Germinal center (tissue), 1 donor: ENCODE data around the gene ESYT2.

ENCODE experiments used
- DNase-seq: peaks from one replicate; pipeline ENCODE4 v3.0.0; 2012; ENCODE audit warnings: mixed read lengths, low spot score

The ESYT2 gene

DNA sequence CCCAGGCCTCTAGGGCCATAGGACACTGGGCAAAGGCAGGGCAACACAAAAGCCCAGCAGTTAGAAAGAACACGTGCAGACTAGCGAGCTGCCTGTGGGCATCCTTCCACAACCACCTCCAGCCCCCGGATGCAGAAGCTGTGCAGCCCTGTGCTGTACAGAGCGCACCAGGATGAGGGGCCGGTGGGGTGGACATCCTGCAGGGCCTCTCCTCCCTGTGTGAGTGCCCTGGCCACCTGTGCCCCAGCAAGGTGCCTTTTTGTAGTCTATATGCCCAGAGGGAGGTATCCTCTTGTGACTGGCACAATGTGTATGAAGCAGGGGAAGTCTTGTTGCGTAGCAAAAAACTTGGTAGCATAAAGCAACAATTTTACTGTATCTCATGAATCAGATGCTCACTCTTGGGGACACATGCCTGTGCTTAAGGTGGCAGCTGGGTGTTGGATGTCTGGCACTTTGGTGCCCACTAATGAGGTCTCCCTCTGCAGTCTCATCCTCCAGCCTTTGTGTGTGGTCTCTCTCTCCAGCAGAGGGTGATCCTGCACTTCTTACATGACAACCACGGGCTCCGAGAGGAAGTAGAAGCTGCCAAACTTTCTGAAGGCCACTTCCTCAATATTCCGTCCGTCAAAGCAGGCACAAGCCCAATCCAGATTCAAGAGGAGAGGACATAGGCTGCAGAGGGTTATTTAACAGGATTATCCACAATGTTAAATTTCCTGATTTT, 133.4 kb downstream of the ESYT2 start:
- DNase-seq, result peak; percentile 49

DNA sequence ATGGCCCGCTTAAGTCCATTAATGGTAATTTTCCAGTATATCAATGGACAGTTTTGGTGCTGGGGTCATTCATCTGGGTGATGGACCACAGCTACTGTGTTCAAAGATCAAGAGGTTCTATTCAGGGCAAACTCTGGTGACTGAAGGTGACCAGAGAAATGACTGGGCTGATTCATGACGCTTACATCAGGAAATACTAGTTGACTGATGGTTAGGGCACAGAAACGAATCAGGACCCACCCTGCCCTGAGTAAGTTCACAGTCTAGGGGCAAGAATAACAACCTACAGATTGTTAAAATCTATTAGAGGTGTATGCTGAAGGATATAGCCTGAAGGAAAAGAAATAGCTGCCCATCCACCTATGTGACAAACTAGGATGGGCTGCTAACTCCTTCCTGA, 134.3 kb downstream of the ESYT2 start:
- DNase-seq, result no peak

DNA sequence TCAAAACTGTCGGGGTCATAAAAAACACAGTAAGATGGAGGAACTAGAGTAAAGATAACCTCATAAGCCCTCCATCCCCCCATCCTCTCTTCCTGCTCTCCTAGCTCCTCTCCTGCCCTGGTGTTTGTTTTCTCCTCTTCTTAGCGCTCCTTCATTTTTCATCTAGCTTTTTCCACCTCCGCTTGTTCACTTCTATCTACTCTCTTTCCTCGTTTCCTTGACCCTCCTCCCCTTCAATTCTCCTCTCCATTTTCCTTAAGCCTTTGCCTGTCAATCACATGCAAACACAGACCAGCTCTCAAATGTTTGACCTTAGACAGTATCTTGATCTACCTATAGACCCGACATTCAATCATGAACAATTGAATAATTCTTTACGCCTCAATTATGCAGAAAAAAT, 134.7 kb downstream of the ESYT2 start:
- DNase-seq, result no peak

DNA sequence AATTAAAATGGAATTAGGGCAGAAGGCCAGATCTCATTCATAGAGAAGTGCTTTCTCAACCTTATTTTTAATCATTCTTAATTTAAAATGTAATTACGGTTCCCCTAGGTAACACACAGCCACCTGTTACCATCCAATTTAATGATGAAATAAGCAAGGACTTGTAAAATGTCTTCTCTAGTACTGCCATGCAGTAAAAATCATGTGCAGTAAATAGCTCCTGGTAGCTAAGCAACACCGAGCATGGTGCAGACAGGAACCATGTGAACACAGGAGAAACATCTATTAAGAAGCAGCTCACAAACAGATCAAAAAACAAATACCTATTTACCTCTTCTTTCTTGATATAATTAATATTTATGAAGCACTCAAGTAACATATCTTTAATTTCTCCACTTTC, 139.8 kb downstream of the ESYT2 start:
- no peak for DNase-seq

DNA sequence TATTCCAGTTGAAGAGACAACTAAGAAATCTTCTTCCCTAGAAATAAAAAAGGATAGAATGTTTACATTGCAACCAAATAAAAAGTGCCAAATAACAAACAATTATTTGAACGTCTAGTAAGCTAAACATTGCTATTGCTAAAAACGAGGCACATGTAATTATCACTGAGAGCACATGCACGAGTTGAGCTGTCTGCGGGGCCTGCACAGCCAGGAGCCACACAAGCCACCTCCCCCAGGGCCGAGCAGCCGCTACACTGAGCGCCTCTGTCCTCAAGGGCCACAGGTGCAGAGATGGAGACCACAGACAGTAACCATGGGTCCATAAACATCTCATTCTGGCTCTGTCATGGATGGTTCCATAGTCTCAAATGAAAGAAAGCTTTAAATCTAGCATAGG, 141.9 kb downstream of the ESYT2 start:
- DNase-seq, result no peak

DNA sequence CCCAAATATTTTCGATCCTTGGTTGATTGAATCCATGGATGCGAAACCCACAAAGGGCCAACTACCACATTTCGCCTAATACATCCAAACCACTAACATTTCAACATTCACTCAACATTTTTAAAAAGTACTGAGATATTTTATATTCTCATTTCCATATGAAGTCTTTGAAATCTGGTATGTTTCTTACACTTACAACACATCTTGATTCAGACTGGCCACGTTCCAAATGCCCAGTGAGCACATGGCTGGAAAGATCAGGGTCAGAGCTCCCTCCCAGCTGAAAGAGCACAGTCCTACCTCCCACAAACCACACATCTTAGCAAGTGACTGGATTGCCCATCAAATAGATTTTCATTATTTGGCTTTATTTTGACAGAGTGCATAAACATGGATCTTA, 143.6 kb downstream of the ESYT2 start:
- no peak for DNase-seq

DNA sequence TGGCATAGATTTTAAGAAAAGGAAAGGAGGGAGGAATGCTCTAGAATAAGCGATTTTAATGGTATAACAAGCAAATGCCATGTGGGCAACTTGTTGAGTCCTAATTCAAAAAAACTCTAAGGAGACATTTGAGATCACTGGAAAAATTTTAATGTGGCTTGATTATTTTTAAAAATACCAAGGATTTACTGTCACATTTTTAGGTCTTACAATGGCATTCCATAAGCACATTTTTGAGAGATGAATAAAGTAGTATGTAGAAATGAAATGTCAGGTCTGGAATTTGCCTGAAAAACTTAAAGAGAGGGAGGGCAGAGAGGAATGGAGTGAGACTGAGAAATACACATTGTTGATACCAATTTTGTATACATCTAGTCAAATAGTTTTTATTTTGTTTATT, 145.0 kb downstream of the ESYT2 start:
- no peak for DNase-seq

DNA sequence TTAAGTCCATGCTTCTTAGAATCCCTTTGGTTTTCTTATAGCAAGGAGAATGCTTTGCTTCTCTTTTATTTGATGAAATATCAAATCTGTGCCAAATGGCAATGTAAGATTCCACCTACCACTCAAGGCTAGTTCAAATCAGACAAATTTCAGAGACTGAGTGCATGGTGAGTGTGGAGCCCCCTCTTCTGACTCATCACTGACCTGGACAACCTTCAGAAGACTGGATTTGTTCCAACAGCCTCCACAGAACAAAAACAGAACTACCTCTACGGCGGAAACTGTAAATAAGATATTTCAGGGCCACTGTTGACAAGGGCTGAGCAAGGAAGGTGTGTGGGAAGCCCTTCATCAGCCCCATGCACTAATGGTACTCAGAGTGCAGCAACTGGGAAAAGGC, 145.8 kb downstream of the ESYT2 start:
- no peak for DNase-seq

DNA sequence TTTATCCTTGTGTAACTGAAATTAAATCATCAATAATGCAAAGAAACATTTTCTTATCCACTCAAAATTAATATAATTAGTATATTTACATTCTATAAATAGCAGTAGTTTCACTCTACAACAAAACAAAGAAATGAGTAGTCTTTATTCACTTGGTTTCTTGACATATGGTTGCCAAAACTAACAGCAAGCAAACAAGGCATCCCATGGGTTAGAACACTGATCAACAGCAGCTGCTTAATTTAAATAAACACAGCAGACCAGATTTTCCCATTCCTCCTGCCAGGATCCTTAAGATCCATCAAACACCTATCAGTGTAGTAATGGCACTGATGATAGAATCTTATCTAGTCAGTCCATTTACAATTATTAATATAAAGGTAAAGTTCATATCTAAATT, 146.9 kb downstream of the ESYT2 start:
- no peak for DNase-seq
